Stomach smooth muscle (tissue), 2 donors: Measurements from ENCODE around the gene FANCI.

ENCODE experiments used
- H3K27ac ChIP-seq: one replicate; pipeline ENCODE4 v1.7.0; 2013; ENCODE audit warnings: mild to moderate bottlenecking, low read length, inconsistent platforms
- H3K27me3 ChIP-seq, 2 donors: one replicate each; pipeline ENCODE4 v1.7.0; 2013; ENCODE audit warnings: low read length in 2 of 2; ENCODE audit not compliant: insufficient read depth in 2 of 2, control insufficient read depth in 1 of 2
- H3K36me3 ChIP-seq, 2 donors: one replicate each; pipeline ENCODE4 v1.7.0; 2013; ENCODE audit warnings: low read length in 2 of 2; ENCODE audit not compliant: control insufficient read depth in 2 of 2, insufficient read depth in 2 of 2
- H3K4me1 ChIP-seq: one replicate; pipeline ENCODE4 v1.7.0; 2013; ENCODE audit warnings: low read length; ENCODE audit not compliant: control insufficient read depth, insufficient read depth
- H3K4me3 ChIP-seq, 2 donors: one replicate each; pipeline ENCODE4 v1.7.0; 2013; ENCODE audit warnings: low read length in 2 of 2
- H3K9ac ChIP-seq, 2 donors: one replicate each; pipeline ENCODE4 v1.7.0; 2013; ENCODE audit warnings: low read length in 2 of 2, mild to moderate bottlenecking in 1 of 2
- H3K9me3 ChIP-seq, 2 donors: one replicate each; pipeline ENCODE4 v1.7.0; 2013; ENCODE audit warnings: low read length in 2 of 2; ENCODE audit not compliant: control insufficient read depth in 2 of 2
- donor health status: healthy.
- donor health status: Pancreatic carcinoma.

Gene FANCI

DNA sequence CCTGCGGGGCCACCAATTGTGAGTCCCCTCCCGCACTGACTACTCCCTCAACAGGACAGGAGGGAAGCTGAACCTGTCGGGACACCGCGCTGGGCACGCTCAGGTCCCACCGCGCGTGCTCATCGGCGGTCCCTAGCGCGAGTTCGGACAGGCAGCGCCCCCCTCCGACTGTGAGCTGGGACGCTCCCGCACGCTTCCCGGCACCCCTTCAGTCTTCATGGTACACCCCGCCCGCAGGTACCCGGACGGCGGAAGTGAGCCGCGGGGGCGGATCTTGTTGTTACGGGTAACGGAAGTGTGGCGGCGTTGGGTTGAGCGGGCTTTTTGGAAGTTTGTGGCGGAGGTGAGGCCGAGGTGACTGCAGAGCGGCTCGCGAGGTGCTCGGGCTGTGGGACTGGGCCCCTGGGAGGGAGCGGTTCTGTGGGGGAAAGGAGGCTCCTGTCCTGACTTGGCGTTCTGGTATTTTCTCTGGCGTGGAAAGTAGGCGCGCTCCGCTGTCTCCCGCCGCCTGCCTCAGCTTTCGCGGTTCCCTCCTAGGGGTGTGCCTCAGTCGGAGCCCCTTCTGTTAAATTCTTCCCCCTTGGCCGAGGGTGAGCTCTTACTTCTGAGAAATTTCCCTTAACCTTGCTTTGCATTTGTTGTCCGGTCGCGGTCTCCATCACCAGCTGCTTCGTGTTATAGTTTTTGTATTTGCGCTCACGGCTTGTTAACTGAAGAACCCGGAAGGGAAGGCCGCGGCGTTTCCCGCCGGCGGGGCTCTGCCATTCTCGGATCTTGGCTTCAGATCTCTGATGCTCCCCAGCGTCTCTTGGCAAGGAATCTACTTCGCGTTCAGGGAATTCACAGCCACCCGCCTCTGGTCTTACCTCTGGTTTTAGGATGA is at the start of gene FANCI:
Gene FANCI (plus strand): TSS at position 289 of the 883 bp plus-strand sequence. CDS start 3,669 bp downstream, outside the sequence.
- no peaks in the 10 kb centered on the region for H3K36me3 ChIP-seq

DNA sequence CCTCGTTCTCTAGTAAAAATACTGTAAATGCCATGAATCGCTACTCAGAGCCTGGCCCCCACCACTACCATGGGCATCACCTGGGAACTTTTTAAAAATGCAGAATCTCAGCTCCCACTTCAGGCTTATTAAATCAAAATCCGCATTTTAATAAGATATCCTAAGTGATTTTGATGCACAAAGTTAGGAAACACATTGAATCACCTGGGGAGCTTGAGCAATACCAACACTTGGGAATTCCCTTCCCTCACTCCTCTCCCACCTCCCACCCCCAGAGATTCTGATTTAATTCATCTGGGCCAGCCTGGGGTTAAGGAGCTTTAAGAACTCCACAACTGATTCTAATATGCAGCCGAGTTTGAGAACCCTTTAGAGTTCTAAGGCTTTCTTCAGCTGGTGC is 49.2 kb upstream of the FANCI start:
- Histone ChIP-seq H3K4me1 (peaks cover 2% of the 10 kb centered on the region), H3K27me3 (no peaks in the 10 kb centered on the region), H3K9me3 (no peaks in the 10 kb centered on the region), H3K27ac (no peak overlapping the region), H3K4me3 (no peak overlapping the region), H3K36me3 (peaks cover 43 to 62% of the 10 kb centered on the region in 2 donors), H3K9ac (no peak overlapping the region)

More for the DNA sequence above, at the start of gene FANCI:
- Histone ChIP-seq H3K27ac (no peak within 1 kb of the TSS), H3K4me1 (peaks cover 13% of the 10 kb centered on the region), H3K9ac (peak within 1 kb of the TSS; percentile 81 to 82), H3K9me3 (no peaks in the 10 kb centered on the region), H3K27me3 (no peaks in the 10 kb centered on the region), H3K4me3 (peak within 1 kb of the TSS; percentile 86 to 98)

DNA sequence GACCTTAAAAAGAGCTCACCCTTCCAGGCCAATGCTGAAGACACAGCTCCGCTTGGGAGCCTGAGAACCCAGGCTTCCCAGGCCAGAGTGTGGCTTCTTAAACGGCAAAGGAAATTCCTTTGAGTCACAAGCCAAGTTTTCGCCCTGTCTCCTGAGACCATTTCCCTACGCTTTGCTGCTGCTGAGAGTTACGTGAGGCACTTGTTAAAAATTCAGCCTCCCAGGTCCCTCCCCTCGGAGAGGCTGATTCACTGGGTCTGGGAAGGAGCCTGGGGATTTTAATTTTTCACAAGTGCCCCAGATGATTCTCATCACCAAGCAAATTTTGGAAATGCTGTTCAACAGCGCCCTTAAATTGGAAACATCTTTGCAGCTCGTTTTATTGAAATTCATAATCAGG is 47.9 kb upstream of the FANCI start:
- Histone ChIP-seq H3K27me3 (no peaks in the 10 kb centered on the region), H3K27ac (no peak overlapping the region), H3K9ac (no peak overlapping the region), H3K9me3 (no peaks in the 10 kb centered on the region), H3K4me1 (peaks cover 2% of the 10 kb centered on the region), H3K4me3 (no peak overlapping the region), H3K36me3 (peaks cover 42 to 52% of the 10 kb centered on the region in 2 donors)

DNA sequence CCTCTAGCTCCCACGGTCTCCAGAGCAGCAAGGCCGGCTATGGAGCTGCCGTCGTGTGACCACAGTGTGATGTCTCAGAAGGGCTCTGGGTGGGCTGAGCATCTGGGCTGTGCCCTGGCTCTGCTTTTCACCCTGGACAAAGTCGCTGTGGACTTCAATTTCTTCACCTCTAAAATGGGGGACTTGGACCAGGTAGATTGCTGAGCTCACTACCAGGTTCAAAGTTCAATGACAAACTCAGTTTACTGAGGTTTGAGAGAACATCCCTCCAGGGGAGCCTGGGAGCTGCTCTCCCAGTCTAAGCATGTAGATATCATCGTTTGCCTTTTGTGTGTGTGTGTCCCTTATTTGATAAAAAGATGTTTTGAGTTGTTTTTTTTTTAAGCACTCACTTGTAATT is 47.5 kb upstream of the FANCI start:
- Histone ChIP-seq H3K9me3 (no peaks in the 10 kb centered on the region), H3K9ac (no peak overlapping the region), H3K4me1 (peaks cover 2% of the 10 kb centered on the region), H3K4me3 (no peak overlapping the region), H3K36me3 (peaks cover 38 to 47% of the 10 kb centered on the region in 2 donors), H3K27ac (no peak overlapping the region), H3K27me3 (no peaks in the 10 kb centered on the region)

DNA sequence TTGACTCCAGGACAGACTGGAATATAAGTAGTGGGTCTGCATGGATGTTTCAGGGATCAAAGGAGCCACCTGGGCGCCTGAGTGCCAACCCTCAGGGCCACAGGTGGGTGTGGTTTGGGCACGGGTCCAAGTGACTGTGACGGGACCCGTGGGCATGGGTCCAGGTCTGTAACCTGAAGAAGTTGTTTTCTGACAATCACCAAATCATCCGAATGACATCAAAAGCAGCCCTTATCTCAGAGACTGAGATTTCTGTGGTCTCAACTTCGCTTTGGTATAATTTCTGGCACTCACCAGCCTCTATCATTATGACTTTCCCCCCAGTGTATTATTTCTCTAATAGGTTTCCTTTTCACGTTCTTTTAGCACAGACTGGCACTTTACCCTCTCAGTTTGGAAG is 46.8 kb upstream of the FANCI start:
- H3K27me3 ChIP-seq, result no peaks in the 10 kb centered on the region
- peaks cover 2% of the 10 kb centered on the region for H3K4me1 ChIP-seq
- no peaks in the 10 kb centered on the region for H3K9me3 ChIP-seq
- H3K9ac ChIP-seq, result no peak overlapping the region
- H3K4me3 ChIP-seq, result no peak overlapping the region
- peaks cover 34 to 43% of the 10 kb centered on the region in 2 donors for H3K36me3 ChIP-seq
- H3K27ac ChIP-seq, result no peak overlapping the region

DNA sequence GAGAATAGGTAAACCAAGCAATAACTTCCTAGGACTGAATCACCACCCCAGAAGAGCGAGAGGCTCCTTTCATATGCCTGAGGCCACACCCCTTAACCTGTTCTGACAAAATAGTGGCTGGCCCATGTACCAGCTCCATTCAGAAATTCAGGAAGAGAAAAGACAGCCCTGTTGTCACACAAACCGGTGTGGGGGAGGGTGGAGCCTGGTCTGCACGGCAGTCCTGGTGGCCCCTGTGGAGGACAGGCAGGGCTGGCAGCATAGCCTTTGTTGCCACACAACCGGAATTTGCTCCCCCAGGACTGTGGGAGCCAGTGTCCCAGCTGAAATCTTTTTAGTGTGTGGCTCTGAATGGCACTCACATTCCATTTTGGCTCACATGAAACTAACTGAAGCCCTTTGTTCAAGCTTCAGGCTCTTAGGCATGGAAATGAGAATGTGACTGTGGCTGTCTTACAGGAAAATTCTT is 46.2 kb upstream of the FANCI start:
- no peak overlapping the region for H3K9ac ChIP-seq
- H3K4me1 ChIP-seq, result peaks cover 2% of the 10 kb centered on the region
- no peak overlapping the region for H3K27ac ChIP-seq
- H3K27me3 ChIP-seq, result no peaks in the 10 kb centered on the region
- peaks cover 32 to 39% of the 10 kb centered on the region in 2 donors for H3K36me3 ChIP-seq
- no peaks in the 10 kb centered on the region for H3K9me3 ChIP-seq
- H3K4me3 ChIP-seq, result no peak overlapping the region

DNA sequence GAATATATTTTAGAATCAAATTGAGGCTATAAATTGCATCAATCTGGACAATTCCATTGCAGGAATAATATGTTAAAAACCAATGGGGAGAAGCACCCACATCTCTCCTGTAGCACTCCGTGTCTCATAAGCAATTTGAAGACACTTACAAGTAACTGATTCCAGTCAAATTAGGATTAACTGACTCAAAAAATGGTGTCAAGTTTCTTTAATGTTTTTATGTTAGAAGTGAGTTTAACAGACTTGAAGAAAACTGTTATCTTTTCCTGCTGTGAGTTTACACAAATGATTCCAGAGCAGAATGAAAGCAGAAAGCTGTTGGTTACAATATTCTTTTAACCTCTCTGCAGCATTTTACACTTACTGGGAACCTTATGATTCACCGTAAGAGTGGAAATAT is 45.6 kb upstream of the FANCI start:
- Histone ChIP-seq H3K27me3 (no peaks in the 10 kb centered on the region), H3K9ac (no peak overlapping the region), H3K36me3 (peaks cover 25 to 34% of the 10 kb centered on the region in 2 donors), H3K4me3 (no peak overlapping the region), H3K4me1 (peaks cover 2% of the 10 kb centered on the region), H3K9me3 (no peaks in the 10 kb centered on the region), H3K27ac (no peak overlapping the region)

DNA sequence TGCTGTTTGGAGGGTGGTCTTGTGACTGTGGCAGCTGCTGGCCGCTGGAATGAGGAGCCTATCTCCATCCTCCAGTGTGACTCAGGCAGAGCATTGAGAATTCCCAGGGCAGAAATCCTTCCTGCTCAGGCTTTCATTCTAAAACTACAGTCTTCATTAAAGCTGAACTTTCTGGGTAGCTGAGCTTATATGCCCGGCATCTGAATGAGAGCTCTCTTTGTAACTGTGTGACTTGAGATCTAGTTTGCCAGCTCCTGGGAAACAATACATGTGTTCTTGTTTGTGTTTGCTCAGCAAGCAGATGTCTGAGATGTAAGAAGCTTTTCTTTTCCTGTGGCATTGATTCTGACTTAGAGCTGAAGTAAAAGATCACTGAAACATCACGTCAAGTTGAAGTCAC is 44.8 kb upstream of the FANCI start:
- peaks cover 2% of the 10 kb centered on the region for H3K4me1 ChIP-seq
- H3K27ac ChIP-seq, result no peak overlapping the region
- H3K9ac ChIP-seq, result no peak overlapping the region
- no peaks in the 10 kb centered on the region for H3K9me3 ChIP-seq
- peaks cover 23 to 31% of the 10 kb centered on the region in 2 donors for H3K36me3 ChIP-seq
- no peak overlapping the region for H3K4me3 ChIP-seq
- H3K27me3 ChIP-seq, result no peaks in the 10 kb centered on the region

DNA sequence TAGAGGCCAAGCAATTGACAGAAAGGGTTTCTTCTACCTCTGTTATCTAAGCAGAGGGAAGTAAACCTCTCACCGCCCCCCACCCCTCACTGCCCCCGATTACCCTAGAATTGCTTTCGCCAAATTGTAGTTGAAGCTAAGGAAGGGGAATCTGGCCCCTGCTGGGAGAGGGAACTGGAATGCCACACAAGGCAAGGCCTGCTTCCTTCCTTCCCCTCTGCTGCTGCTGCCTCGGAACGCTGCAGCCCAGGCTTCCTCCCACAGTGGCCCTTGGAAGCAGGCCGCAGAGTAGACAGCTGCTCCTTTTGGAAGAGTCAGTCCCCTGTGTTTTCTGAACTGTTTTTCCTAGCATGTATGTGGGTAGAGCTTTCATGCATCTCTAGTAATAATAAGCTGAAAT is 44.0 kb upstream of the FANCI start:
- Histone ChIP-seq H3K27me3 (no peaks in the 10 kb centered on the region), H3K4me1 (peaks cover 2% of the 10 kb centered on the region), H3K4me3 (no peak overlapping the region), H3K36me3 (peaks cover 18 to 28% of the 10 kb centered on the region in 2 donors), H3K9me3 (no peaks in the 10 kb centered on the region), H3K27ac (no peak overlapping the region), H3K9ac (no peak overlapping the region)

DNA sequence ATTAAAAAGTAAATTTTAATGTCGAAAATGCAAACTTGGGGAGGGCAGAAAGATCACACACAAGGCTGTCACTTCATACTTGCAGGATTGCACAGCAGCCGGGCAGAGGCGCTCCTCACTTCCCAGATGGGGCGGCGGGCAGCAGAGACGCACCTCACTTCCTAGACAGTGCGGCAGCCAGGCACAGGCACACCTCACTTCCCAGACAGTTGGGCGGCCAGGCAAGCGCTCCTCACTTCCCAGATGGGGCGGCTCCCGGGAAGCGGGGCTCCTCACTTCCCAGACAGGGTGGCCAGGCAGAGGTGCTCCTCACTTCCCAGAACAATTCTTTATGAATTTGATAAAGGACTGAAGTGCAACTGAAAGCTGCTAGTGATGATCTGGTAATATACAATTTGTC is 43.6 kb upstream of the FANCI start:
- Histone ChIP-seq H3K27me3 (no peaks in the 10 kb centered on the region), H3K4me1 (peaks cover 2% of the 10 kb centered on the region), H3K36me3 (peaks cover 14 to 23% of the 10 kb centered on the region in 2 donors), H3K4me3 (no peak overlapping the region), H3K9me3 (no peaks in the 10 kb centered on the region), H3K27ac (no peak overlapping the region), H3K9ac (no peak overlapping the region)

DNA sequence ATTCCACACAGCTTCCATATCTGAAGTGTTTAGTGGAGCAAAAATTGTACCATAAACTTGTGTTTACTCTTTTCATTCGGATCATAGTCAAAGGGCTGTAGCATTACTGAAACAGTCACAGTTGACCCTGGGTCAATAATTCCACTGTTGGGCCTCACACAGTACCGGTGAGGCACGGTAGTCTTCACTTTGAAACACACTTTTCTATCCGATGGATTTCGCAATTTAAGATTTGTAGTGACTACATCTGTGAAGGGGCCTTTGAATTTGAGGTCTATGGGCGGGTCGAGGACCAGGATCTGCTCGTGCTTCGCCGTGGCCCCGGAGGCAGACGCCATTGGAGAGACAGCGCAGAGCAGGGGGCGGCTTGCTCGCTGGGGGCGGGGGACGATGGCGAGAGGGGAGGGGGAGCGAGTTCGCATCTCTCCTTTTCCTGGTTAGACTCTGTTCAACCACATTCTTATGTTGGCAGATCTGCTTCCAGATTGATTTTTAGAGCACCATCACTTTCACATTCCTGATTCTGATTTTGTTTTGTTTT is 42.2 kb upstream of the FANCI start:
- Histone ChIP-seq H3K9me3 (no peaks in the 10 kb centered on the region), H3K36me3 (peaks cover 7 to 12% of the 10 kb centered on the region in 2 donors), H3K27ac (no peak overlapping the region), H3K27me3 (no peaks in the 10 kb centered on the region), H3K4me1 (peaks cover 2% of the 10 kb centered on the region), H3K9ac (no peak overlapping the region), H3K4me3 (no peak overlapping the region)
